Parathyroid adenoma (tissue), 2 donors: ENCODE results near the gene SNRPA.
A peak's percentile ranks its signal among the peaks of the same experiment; 100 is the strongest.

Experiments used
- H2AFZ ChIP-seq: fragments of 300-600 bp; sonication (generic); one replicate; pipeline ENCODE4 v1.7.0; 2017; ENCODE audit warnings: antibody characterized with exemption, mild to moderate bottlenecking
- H3K27ac ChIP-seq: fragments of 300-600 bp; sonication (generic); one replicate; pipeline ENCODE4 v1.7.0; 2017
- H3K27me3 ChIP-seq: fragments of 300-600 bp; sonication (generic); one replicate; pipeline ENCODE4 v1.7.0; 2017; ENCODE audit warnings: low read length; ENCODE audit not compliant: control insufficient read depth, insufficient read depth
- H3K36me3 ChIP-seq: fragments of 300-600 bp; sonication (generic); one replicate; pipeline ENCODE4 v1.7.0; 2017; ENCODE audit warnings: low read length; ENCODE audit not compliant: control insufficient read depth, insufficient read depth
- H3K4me1 ChIP-seq: fragments of 300-600 bp; sonication (generic); one replicate; pipeline ENCODE4 v1.7.0; 2017; ENCODE audit warnings: control low read depth
- H3K4me2 ChIP-seq: fragments of 300-600 bp; sonication (generic); one replicate; pipeline ENCODE4 v1.7.0; 2017; ENCODE audit warnings: low read length
- H3K4me3 ChIP-seq: fragments of 300-600 bp; sonication (generic); one replicate; pipeline ENCODE4 v1.7.0; 2017; ENCODE audit warnings: low read depth, low read length
- H3K79me2 ChIP-seq: fragments of 300-600 bp; sonication (generic); one replicate; pipeline ENCODE4 v1.7.0; 2017; ENCODE audit warnings: control low read depth
- H3K9ac ChIP-seq: fragments of 300-600 bp; sonication (generic); one replicate; pipeline ENCODE4 v1.7.0; 2017; ENCODE audit warnings: mild to moderate bottlenecking
- H3K9me3 ChIP-seq: fragments of 300-600 bp; sonication (generic); one replicate; pipeline ENCODE4 v1.7.0; 2017; ENCODE audit warnings: low read length; ENCODE audit not compliant: control insufficient read depth
- CTCF ChIP-seq: fragments of 300-600 bp; sonication (generic); IDR thresholded peaks from one replicate; pipeline ENCODE4 v1.7.0; 2017; ENCODE audit warnings: antibody characterized with exemption, mild to moderate bottlenecking
- donor health status: primary hyperparathyroidism.

Gene SNRPA

GRCh38 chr19:40776932-40777644 is 26.1 kb downstream of the SNRPA start:
- Histone ChIP-seq H3K36me3 (no peaks in the 10 kb centered on the region), H3K27me3 (no peaks in the 10 kb centered on the region), H3K79me2 (no peaks in the 10 kb centered on the region), H3K9me3 (no peaks in the 10 kb centered on the region), H3K9ac (no peak overlapping the region), H2AFZ (peak overlapping the region; percentile 85), H3K4me3 (peak overlapping the region; percentile 99), H3K4me1 (peaks cover 2% of the 10 kb centered on the region), H3K27ac (peak overlapping the region; percentile 98), H3K4me2 (peak overlapping the region; percentile 100)
- no peak for TF ChIP-seq CTCF

GRCh38 chr19:40777645-40777936 is 26.6 kb downstream of the SNRPA start:
- Histone ChIP-seq H3K27me3 (no peaks in the 10 kb centered on the region), H3K4me3 (peak overlapping the region; percentile 99), H3K4me2 (peak overlapping the region; percentile 100), H3K9me3 (no peaks in the 10 kb centered on the region), H2AFZ (peak overlapping the region; percentile 85), H3K4me1 (peaks cover 2% of the 10 kb centered on the region), H3K79me2 (no peaks in the 10 kb centered on the region), H3K27ac (peak overlapping the region; percentile 98), H3K9ac (no peak overlapping the region), H3K36me3 (no peaks in the 10 kb centered on the region)
- TF ChIP-seq CTCF = no peak

- H3K36me3 ChIP-seq = no peaks in the 10 kb centered on the region
- H3K9me3 ChIP-seq = no peaks in the 10 kb centered on the region
- peak within 1 kb of the TSS; percentile 57 for H3K9ac ChIP-seq
- peak within 1 kb of the TSS; percentile 98 for H3K27ac ChIP-seq
- peak within 1 kb of the TSS; percentile 99 for H3K4me3 ChIP-seq
- TF ChIP-seq CTCF = peak; percentile 14
- peak within 1 kb of the TSS; percentile 100 for H3K4me2 ChIP-seq
- H3K27me3 ChIP-seq = no peaks in the 10 kb centered on the region
- peak within 1 kb of the TSS; percentile 93 for H2AFZ ChIP-seq
- no peaks in the 10 kb centered on the region for H3K79me2 ChIP-seq
- peaks cover 2% of the 10 kb centered on the region for H3K4me1 ChIP-seq
These were observed 27.1 kb downstream of the SNRPA start, which contains the start of gene RAB4B for GRCh38 chr19:40777937-40778705. Gene RAB4B (plus strand): TSS chr19:40778247. CDS start chr19:40778376, 129 bp downstream.

GRCh38 chr19:40778706-40779284 is 27.8 kb downstream of the SNRPA start:
- Histone ChIP-seq H3K79me2 (no peaks in the 10 kb centered on the region), H3K36me3 (no peaks in the 10 kb centered on the region), H3K27me3 (no peaks in the 10 kb centered on the region), H3K9me3 (no peaks in the 10 kb centered on the region), H3K4me1 (peaks cover 2% of the 10 kb centered on the region), H3K4me3 (peak overlapping the region; percentile 99), H2AFZ (peak overlapping the region; percentile 93), H3K4me2 (peak overlapping the region; percentile 81), H3K9ac (peak overlapping the region; percentile 57), H3K27ac (peak overlapping the region; percentile 98)
- TF ChIP-seq CTCF = no peak
